Liver (tissue), 9 donors: ENCODE measurements around the gene CDR2. TPM values are rescaled to one million over a fixed set of nuclear protein-coding genes. Genes with fewer than 3 reads are reported as not detected.

Experiments
- DNase-seq: peaks from one replicate; pipeline ENCODE4 v3.0.0-alpha.2; 2017; ENCODE audit warnings: low spot score
- H3K27ac ChIP-seq, 2 donors: one replicate each; pipeline ENCODE4 v1.7.0; 2013; ENCODE audit warnings: inconsistent platforms in 2 of 2, low read length in 2 of 2, control low read depth in 1 of 2, low read depth in 1 of 2, mild to moderate bottlenecking in 1 of 2
- H3K27me3 ChIP-seq, 4 donors: one replicate each; pipeline versions ENCODE4 v1.6.1 to v1.7.0; 2013; ENCODE audit warnings: low read length in 3 of 4, inconsistent platforms in 1 of 4, mild to moderate bottlenecking in 1 of 4, moderate library complexity in 1 of 4; ENCODE audit not compliant: control insufficient read depth in 4 of 4, insufficient read depth in 4 of 4
- H3K36me3 ChIP-seq, 4 donors: one replicate each; pipeline versions ENCODE4 v1.6.1 to v1.7.0; 2013; ENCODE audit warnings: low read length in 3 of 4, mild to moderate bottlenecking in 3 of 4, low read depth in 1 of 4, moderate library complexity in 1 of 4; ENCODE audit not compliant: control insufficient read depth in 4 of 4, insufficient read depth in 3 of 4
- H3K4me1 ChIP-seq, 4 donors: one replicate each; pipeline versions ENCODE4 v1.6.1 to v1.7.0; 2013; ENCODE audit warnings: low read length in 3 of 4, mild to moderate bottlenecking in 3 of 4, moderate library complexity in 1 of 4; ENCODE audit not compliant: control insufficient read depth in 4 of 4, insufficient read depth in 4 of 4
- H3K4me3 ChIP-seq, 3 donors: one replicate each; pipeline versions ENCODE4 v1.6.1 to v1.7.0; 2013; ENCODE audit warnings: low read length in 3 of 3, control low read depth in 1 of 3, low read depth in 1 of 3, mild to moderate bottlenecking in 1 of 3
- H3K9ac ChIP-seq, 2 donors: one replicate each; pipeline ENCODE4 v1.7.0; 2013; ENCODE audit warnings: low read length in 2 of 2, mild to moderate bottlenecking in 2 of 2, moderate library complexity in 2 of 2, control low read depth in 1 of 2, low read depth in 1 of 2
- H3K9me3 ChIP-seq, 4 donors: one replicate each; pipeline versions ENCODE4 v1.6.1 to v1.7.0; 2013; ENCODE audit warnings: low read length in 3 of 4; ENCODE audit not compliant: control insufficient read depth in 4 of 4
- FOXA1 ChIP-seq: IDR thresholded peaks from 2 replicates; pipeline ENCODE4 v1.6.1; 2016; ENCODE audit warnings: antibody characterized with exemption
- FOXA2 ChIP-seq: IDR thresholded peaks from 2 replicates; pipeline ENCODE4 v1.6.1; 2016; ENCODE audit warnings: antibody characterized with exemption
- GABPA ChIP-seq, 2 donors: IDR thresholded peaks in 1 of 2; conservative IDR thresholded peaks in 1 of 2; 2 replicates each; pipeline ENCODE4 v1.6.1; 2016; ENCODE audit warnings: antibody characterized with exemption in 2 of 2, mild to moderate bottlenecking in 1 of 2, moderate library complexity in 1 of 2
- HNF4A ChIP-seq, 2 donors: conservative IDR thresholded peaks; 2 replicates each; pipeline ENCODE4 v1.6.1; 2016; ENCODE audit warnings: antibody characterized with exemption in 2 of 2, mild to moderate bottlenecking in 2 of 2
- HNF4G ChIP-seq: IDR thresholded peaks from 2 replicates; pipeline ENCODE4 v1.6.1; 2016; ENCODE audit warnings: antibody characterized with exemption
- JUND ChIP-seq, 2 donors: IDR thresholded peaks; 2 replicates each; pipeline ENCODE4 v1.6.1; 2016; ENCODE audit warnings: antibody characterized with exemption in 2 of 2
- NR2F2 ChIP-seq: IDR thresholded peaks from 2 replicates; pipeline ENCODE4 v1.6.1; 2016; ENCODE audit warnings: antibody characterized with exemption
- RXRA ChIP-seq, 2 donors: IDR thresholded peaks; 2 replicates each; pipeline ENCODE4 v1.6.1; 2017 to 2018; ENCODE audit warnings: antibody characterized with exemption in 2 of 2, mild to moderate bottlenecking in 1 of 2
- SP1 ChIP-seq: IDR thresholded peaks from 2 replicates; pipeline ENCODE4 v1.6.1; 2018; ENCODE audit warnings: antibody characterized with exemption, mild to moderate bottlenecking
- TAF1 ChIP-seq: conservative IDR thresholded peaks from 2 replicates; pipeline ENCODE4 v1.6.1; 2016; ENCODE audit warnings: antibody characterized with exemption, mild to moderate bottlenecking
- YY1 ChIP-seq: IDR thresholded peaks from 2 replicates; pipeline ENCODE4 v1.6.1; 2016; ENCODE audit warnings: antibody characterized with exemption, mild to moderate bottlenecking
- WGBS: extraction: QIAGEN DNeasy Blood & Tissue Kit; methylation state at CpG from one replicate; pipeline ENCODE4 v1.1.7; 2013; 5-methylcytosine and 5-hydroxymethylcytosine counted together
- polyA plus RNA-seq, 2 donors: library from polyadenylated mRNA; stranded (reverse) in 1 of 2; unstranded in 1 of 2; fragments of 200-250 nt in 1 of 2; fragments of >200 nt in 1 of 2; fragmentation: Nextera tagmentation in 1 of 2; extraction: Ambion mirVana in 1 of 2; gene quantifications; one replicate each; pipeline versions ENCODE4 v1.2.1 to v1.2.3, GENCODE V29; 2013 to 2015
- total RNA-seq, 2 donors: library from RNA; depleted of rRNA; stranded (reverse); fragments of >200 nt; gene quantifications; one replicate each; pipeline ENCODE4 v1.2.3, GENCODE V29; 2014
- TF ChIP-seq, protein P1 (sequence below): IDR thresholded peaks from 2 replicates; pipeline ENCODE4 v1.6.1; 2016; ENCODE audit warnings: antibody characterized with exemption, mild to moderate bottlenecking
- TF ChIP-seq, protein P2 (sequence below): IDR thresholded peaks from 2 replicates; pipeline ENCODE4 v1.6.1; 2016; ENCODE audit warnings: antibody characterized with exemption
- TF ChIP-seq, protein P3 (sequence below): fragments of 150-350 bp; IDR thresholded peaks from 2 replicates; pipeline ENCODE4 v1.5.1; 2017; ENCODE audit warnings: improper control_type of control experiment, low read depth, low read length; ENCODE audit not compliant: missing input control
- TF ChIP-seq, protein P4 (sequence below): IDR thresholded peaks from 2 replicates; pipeline ENCODE4 v1.6.1; 2016; ENCODE audit warnings: antibody characterized with exemption
- donor health status: healthy.
- donor health status: healthy.
- donor health status: healthy.
- donor health status: healthy.
- donor health status: healthy.

CDR2 gene
- total and polyA plus RNA-seq, 4 donors: 2.9 to 12.1 (median 9.7) TPM

DNA sequence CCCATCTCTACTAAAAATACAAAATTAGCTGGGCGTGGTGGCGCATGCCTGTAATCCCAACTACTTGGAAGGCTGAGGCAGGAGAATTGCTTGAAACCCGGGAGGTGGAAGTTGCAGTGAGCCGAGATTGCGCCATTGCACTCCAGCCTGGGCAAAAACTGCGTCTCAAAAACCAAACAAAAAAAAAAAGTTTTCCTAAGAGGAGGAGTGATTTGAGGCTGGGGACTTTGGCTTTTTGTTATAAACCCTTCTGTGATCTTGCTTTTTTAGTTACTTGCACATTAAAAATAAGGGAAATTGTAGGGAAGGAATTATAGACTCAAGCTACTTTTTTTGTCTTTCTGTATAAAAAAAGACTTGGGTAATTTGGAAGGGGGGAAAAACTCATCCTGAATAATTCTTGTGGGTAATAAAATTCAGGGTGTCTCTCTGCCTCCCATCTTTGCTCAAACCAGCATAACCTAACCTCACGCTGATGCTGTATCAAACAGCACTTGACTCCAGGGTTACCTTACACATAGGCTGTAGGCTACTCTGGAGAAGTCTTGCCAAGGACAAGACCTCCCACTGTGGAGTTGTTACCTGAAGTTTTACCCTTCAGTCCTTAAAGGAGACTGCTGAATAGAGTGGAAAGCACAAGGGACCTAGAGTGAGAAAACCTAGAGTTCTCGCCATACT lies 1.7 kb upstream of the CDR2 start:
- no peak overlapping the region for H3K9ac ChIP-seq

DNA sequence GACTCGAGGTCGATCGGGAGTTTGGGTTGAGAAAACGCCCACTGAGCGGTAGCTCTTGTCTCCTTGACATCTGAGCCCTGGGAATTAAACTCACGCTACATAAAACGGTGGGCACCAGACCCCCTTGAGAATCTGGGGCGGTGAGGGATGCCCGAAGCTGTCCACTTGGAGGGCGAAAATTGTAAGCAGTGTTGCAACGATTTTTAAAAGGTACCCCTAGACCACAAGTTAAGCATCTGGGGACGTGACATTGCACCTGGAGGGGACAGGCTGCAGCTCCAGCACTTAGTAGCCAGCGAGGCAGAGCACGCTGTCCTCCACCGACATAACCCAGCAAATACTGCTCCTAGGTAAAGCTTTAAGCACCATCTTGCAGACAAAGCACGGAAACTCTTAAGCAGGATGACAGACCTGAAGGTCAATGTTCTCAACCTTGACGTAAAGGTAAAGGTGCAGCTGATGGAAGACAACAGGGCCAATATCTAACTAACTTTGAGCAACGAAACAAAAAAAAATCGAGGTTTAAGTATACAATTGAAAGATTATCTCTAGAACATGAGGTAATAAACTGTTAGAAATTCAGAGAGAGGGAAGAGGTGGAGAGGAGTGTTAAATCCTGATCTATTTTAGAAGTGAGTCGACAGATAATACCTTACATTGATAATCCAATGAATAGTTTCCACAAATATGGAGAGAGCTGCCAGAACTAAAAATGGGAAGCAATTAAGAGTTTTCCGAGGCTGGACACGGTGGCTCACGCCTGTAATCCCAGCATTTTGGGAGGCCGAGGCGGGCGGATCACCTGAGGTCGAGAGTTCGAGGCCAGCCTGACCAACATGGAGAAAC lies 921 bp upstream of the CDR2 start:
- Histone ChIP-seq H3K4me3 (peak overlapping the region; percentile 70 to 96 (median 79)), H3K27me3 (no peaks in the 10 kb centered on the region), H3K9ac (peak overlapping the region; percentile 48 to 72), H3K36me3 (no peaks in the 10 kb centered on the region), H3K27ac (peak overlapping the region; percentile 1 to 56), H3K4me1 (peaks cover 3 to 32% (median 16%) of the 10 kb centered on the region in 4 donors), H3K9me3 (no peaks in the 10 kb centered on the region)
- 41% methylated on average over 28 of the region's 28 CpGs for WGBS
- DNase-seq: no peak
- no peak for TF ChIP-seq GABPA (IDR thresholded peaks at IDR 0.05 in 1 of 2, conservative IDR thresholded peaks at IDR 0.05 in 1 of 2)
- TF ChIP-seq HNF4A (conservative IDR thresholded peaks at IDR 0.05): no peak
- TF ChIP-seq TAF1: no peak
- TF ChIP-seq SP1: no peak
- TF ChIP-seq, protein P1, sequence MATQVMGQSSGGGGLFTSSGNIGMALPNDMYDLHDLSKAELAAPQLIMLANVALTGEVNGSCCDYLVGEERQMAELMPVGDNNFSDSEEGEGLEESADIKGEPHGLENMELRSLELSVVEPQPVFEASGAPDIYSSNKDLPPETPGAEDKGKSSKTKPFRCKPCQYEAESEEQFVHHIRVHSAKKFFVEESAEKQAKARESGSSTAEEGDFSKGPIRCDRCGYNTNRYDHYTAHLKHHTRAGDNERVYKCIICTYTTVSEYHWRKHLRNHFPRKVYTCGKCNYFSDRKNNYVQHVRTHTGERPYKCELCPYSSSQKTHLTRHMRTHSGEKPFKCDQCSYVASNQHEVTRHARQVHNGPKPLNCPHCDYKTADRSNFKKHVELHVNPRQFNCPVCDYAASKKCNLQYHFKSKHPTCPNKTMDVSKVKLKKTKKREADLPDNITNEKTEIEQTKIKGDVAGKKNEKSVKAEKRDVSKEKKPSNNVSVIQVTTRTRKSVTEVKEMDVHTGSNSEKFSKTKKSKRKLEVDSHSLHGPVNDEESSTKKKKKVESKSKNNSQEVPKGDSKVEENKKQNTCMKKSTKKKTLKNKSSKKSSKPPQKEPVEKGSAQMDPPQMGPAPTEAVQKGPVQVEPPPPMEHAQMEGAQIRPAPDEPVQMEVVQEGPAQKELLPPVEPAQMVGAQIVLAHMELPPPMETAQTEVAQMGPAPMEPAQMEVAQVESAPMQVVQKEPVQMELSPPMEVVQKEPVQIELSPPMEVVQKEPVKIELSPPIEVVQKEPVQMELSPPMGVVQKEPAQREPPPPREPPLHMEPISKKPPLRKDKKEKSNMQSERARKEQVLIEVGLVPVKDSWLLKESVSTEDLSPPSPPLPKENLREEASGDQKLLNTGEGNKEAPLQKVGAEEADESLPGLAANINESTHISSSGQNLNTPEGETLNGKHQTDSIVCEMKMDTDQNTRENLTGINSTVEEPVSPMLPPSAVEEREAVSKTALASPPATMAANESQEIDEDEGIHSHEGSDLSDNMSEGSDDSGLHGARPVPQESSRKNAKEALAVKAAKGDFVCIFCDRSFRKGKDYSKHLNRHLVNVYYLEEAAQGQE: no peak
- no peak for TF ChIP-seq JUND (IDR thresholded peaks at IDR 0.05)
- no peak for TF ChIP-seq NR2F2
- TF ChIP-seq RXRA (IDR thresholded peaks at IDR 0.05): no peak
- no peak for TF ChIP-seq FOXA2
- TF ChIP-seq, protein P2, sequence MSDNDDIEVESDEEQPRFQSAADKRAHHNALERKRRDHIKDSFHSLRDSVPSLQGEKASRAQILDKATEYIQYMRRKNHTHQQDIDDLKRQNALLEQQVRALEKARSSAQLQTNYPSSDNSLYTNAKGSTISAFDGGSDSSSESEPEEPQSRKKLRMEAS: no peak
- TF ChIP-seq YY1: no peak
- no peak for TF ChIP-seq FOXA1
- TF ChIP-seq, protein P3, sequence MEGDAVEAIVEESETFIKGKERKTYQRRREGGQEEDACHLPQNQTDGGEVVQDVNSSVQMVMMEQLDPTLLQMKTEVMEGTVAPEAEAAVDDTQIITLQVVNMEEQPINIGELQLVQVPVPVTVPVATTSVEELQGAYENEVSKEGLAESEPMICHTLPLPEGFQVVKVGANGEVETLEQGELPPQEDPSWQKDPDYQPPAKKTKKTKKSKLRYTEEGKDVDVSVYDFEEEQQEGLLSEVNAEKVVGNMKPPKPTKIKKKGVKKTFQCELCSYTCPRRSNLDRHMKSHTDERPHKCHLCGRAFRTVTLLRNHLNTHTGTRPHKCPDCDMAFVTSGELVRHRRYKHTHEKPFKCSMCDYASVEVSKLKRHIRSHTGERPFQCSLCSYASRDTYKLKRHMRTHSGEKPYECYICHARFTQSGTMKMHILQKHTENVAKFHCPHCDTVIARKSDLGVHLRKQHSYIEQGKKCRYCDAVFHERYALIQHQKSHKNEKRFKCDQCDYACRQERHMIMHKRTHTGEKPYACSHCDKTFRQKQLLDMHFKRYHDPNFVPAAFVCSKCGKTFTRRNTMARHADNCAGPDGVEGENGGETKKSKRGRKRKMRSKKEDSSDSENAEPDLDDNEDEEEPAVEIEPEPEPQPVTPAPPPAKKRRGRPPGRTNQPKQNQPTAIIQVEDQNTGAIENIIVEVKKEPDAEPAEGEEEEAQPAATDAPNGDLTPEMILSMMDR: no peak

More for the DNA sequence above, 1.7 kb upstream of the CDR2 start:
- H3K9me3 ChIP-seq: no peaks in the 10 kb centered on the region
- peaks cover 3 to 29% (median 16%) of the 10 kb centered on the region in 4 donors for H3K4me1 ChIP-seq
- H3K4me3 ChIP-seq: no peak overlapping the region
- H3K27me3 ChIP-seq: no peaks in the 10 kb centered on the region
- DNase-seq: no peak
- H3K27ac ChIP-seq: no peak overlapping the region
- WGBS: 81% methylated on average over 8 of the region's 8 CpGs
- H3K36me3 ChIP-seq: no peaks in the 10 kb centered on the region
- TF ChIP-seq, protein P4, sequence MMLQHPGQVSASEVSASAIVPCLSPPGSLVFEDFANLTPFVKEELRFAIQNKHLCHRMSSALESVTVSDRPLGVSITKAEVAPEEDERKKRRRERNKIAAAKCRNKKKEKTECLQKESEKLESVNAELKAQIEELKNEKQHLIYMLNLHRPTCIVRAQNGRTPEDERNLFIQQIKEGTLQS: no peak
- no peak for TF ChIP-seq YY1
- no peak for TF ChIP-seq TAF1
- TF ChIP-seq, protein P2: no peak
- TF ChIP-seq RXRA (IDR thresholded peaks at IDR 0.05): no peak
- TF ChIP-seq, protein P1: no peak
- no peak for TF ChIP-seq GABPA (IDR thresholded peaks at IDR 0.05 in 1 of 2, conservative IDR thresholded peaks at IDR 0.05 in 1 of 2)
- no peak for TF ChIP-seq HNF4G
